ENCODE results near the gene SATB2. TPM values are rescaled to one million over a fixed set of nuclear protein-coding genes. Genes with fewer than 3 reads are reported as not detected.

The SATB2 gene
- total RNA-seq, 1 donor from 2014 or later: 5.0 TPM

DNA sequence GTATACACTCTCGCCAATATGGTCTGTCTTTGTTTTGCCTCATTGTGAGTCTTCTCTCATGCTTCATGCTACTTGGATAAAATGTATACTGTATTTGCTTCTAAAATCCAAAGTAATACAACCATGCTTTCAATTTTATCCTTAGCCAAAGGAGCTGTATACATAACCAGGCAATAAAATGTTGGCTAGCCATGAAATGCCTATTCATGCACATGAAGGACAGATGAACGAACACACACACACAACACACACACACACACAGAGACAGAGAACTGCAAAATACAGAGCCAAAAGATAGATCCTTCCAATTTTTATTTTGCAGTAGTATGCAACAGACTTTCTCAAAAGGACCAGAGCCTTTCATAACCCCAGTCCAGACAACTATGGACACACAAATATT is 113.7 kb downstream of the SATB2 start:
- no peaks in the 10 kb centered on the region for H3K4me1 ChIP-seq
- DNase-seq (no peak), ATAC-seq (no peak)
- intact Hi-C loops (cut with DNase I): no loop called here
- H3K27ac ChIP-seq: no peak overlapping the region
- no peaks in the 10 kb centered on the region for H3K27me3 ChIP-seq (ENCODE audit: low read depth)
- H3K36me3 ChIP-seq: no peaks in the 10 kb centered on the region
- no peak overlapping the region for H3K4me3 ChIP-seq
- TF ChIP-seq, protein P1, sequence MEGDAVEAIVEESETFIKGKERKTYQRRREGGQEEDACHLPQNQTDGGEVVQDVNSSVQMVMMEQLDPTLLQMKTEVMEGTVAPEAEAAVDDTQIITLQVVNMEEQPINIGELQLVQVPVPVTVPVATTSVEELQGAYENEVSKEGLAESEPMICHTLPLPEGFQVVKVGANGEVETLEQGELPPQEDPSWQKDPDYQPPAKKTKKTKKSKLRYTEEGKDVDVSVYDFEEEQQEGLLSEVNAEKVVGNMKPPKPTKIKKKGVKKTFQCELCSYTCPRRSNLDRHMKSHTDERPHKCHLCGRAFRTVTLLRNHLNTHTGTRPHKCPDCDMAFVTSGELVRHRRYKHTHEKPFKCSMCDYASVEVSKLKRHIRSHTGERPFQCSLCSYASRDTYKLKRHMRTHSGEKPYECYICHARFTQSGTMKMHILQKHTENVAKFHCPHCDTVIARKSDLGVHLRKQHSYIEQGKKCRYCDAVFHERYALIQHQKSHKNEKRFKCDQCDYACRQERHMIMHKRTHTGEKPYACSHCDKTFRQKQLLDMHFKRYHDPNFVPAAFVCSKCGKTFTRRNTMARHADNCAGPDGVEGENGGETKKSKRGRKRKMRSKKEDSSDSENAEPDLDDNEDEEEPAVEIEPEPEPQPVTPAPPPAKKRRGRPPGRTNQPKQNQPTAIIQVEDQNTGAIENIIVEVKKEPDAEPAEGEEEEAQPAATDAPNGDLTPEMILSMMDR (IDR thresholded peaks at IDR 0.05): no peak
- H3K9me3 ChIP-seq: no peaks in the 10 kb centered on the region

DNA sequence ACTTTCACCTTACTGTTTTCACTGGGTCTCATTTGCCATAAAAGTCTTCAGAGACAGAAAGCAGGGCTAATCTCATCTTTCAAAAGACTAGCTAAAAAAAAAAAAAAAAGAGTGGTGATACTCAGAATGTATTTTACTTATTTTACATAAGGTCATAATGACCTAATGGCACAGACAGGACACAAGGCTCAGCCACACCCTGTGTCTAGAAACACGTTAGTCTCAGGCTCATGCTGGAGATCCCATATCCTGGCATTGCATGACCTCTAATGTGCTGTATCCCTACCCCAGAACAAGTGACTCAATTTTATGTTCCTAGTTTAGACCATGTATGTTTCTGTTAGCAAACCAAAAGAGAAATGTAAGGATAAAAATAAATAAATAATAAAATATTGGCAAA is 115.4 kb downstream of the SATB2 start:
- Histone ChIP-seq H3K4me3 (no peak overlapping the region), H3K27ac (no peak overlapping the region), H3K27me3 (ENCODE audit: low read depth) (no peaks in the 10 kb centered on the region), H3K36me3 (no peaks in the 10 kb centered on the region), H3K4me1 (no peaks in the 10 kb centered on the region), H3K9me3 (no peaks in the 10 kb centered on the region)
- TF ChIP-seq, protein P1 (IDR thresholded peaks at IDR 0.05): no peak
- intact Hi-C loops (cut with DNase I): no loop called here
- ATAC-seq: no peak
- DNase-seq: no peak

DNA sequence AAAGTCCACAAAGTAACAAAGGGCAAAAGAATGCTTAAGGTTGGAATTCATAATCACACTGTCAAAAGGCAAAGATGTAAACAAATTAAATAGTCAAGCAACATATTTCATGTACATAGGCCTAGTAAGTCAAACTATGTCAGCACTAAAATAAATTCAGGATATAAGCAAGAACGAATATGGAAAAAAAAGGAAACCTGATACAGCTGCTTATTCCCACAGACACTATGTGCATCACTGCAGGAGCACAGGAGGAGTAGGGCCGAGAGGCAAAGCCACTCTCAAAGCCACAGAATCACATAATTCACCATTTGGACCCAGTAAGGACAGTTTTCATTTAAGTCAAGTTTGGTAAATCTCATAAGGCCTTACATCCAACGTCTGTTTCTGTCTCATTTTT is 116.6 kb downstream of the SATB2 start:
- Histone ChIP-seq H3K4me1 (no peaks in the 10 kb centered on the region), H3K9me3 (no peaks in the 10 kb centered on the region)
- no peak for ATAC-seq

DNA sequence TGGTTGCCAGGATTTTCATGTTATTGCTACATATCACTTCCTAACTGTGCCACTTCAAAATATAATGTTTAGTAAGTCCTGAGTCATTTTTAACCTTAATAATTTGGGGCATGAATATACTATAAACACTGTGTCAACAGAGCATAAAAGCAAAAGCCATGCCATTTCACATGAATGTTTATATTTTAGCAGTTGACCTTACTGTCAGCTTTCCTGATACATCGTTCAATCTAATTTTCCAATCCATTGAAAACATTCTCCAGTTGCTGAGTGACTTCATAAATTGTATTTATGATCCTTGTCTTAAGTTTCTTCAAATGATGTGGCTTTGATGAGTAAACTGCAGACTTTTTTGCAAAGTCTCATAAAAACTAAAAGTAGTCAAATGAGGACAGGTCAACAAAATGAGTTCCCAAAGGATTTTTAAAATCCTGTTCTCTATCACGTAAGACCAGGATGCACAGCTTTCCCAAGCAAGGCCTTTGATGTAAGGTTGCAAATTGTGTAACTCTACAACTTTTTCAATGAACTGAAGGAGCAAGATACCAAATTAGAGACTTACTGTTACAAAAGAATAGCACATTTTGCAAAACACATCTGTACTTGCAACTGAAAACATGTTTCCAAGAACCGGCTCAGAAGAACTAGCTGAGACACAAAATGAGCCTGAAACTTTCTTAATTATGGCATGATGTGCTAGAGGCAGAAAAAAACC is 117.7 kb downstream of the SATB2 start:
- intact Hi-C loops (cut with DNase I): no loop called here
- no peak for ATAC-seq
- Histone ChIP-seq H3K36me3 (no peaks in the 10 kb centered on the region), H3K4me1 (no peaks in the 10 kb centered on the region), H3K27ac (no peak overlapping the region), H3K9me3 (no peaks in the 10 kb centered on the region), H3K27me3 (ENCODE audit: low read depth) (no peaks in the 10 kb centered on the region), H3K4me3 (no peak overlapping the region)
- TF ChIP-seq, protein P1 (IDR thresholded peaks at IDR 0.05): no peak
- DNase-seq: no peak

More for the DNA sequence above, 116.6 kb downstream of the SATB2 start:
- Histone ChIP-seq H3K27ac (no peak overlapping the region), H3K36me3 (no peaks in the 10 kb centered on the region), H3K4me3 (no peak overlapping the region), H3K27me3 (ENCODE audit: low read depth) (no peaks in the 10 kb centered on the region)
- DNase-seq: no peak
- TF ChIP-seq, protein P1 (IDR thresholded peaks at IDR 0.05): no peak
- intact Hi-C loops (cut with DNase I): no loop called here

DNA sequence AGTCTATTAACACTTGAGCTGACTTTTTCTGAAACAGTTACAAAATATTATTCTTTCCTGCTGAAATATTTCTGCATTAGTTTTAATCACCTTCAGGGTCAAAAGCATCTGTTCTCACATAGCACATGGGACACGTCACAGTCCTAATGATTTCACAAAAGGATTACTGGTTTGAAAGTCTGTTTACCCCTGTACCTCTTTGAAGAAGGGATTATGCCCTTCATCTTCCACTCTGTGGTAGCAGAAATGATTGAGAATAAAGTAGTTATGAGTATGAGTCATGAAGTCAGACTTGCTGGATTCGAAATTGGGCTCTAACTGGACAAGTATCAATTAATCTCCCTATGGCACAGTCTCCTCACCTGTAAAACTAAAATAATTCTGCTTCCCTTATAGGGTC is 121.2 kb downstream of the SATB2 start:
- H3K4me1 ChIP-seq: no peaks in the 10 kb centered on the region
- H3K36me3 ChIP-seq: no peaks in the 10 kb centered on the region
- TF ChIP-seq, protein P1 (IDR thresholded peaks at IDR 0.05): no peak
- H3K9me3 ChIP-seq: no peaks in the 10 kb centered on the region
- DNase-seq: no peak
- no peaks in the 10 kb centered on the region for H3K27me3 ChIP-seq (ENCODE audit: low read depth)
- H3K27ac ChIP-seq: no peak overlapping the region
- ATAC-seq: no peak
- H3K4me3 ChIP-seq: no peak overlapping the region
- intact Hi-C loops (cut with DNase I): no loop called here
